Thyroid gland (tissue), 4 donors: ENCODE results near the gene SSH3.

Experiments used
- CTCF ChIP-seq, 6 experiments: fragments of 200-600 bp in 3 of 6; fragments of 450-650 bp in 3 of 6; sonication (generic) in 3 of 6; IDR thresholded peaks; one replicate each; pipeline ENCODE4 v1.5.1; 2016 to 2019; ENCODE audit warnings: antibody characterized with exemption in 6 of 6, mild to moderate bottlenecking in 2 of 6, inconsistent platforms in 1 of 6, moderate library complexity in 1 of 6
- POLR2A ChIP-seq, 2 donors: fragments of 450-650 bp; IDR thresholded peaks; one replicate each; pipeline ENCODE4 v1.6.1; 2017; ENCODE audit warnings: antibody characterized with exemption in 2 of 2, mild to moderate bottlenecking in 2 of 2, moderate library complexity in 1 of 2

DNA sequence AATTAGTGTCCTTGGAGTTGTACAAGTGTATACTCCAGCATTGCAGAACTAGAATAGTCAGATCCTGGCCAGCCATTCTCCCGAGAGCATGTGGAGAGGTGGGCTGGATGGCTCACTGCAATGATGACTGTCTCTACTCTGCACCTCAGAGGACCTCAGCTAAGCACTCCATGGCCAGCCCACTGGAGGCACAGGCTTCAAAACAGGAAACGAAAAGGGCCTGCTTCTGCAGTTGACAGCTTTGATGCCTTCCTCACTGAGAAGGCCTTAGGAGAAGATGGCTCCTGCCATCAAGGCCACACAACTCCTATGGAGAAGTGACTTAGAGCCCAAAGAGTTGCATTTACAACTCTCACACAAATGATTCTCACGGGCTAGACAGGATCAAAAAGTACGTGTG, 40.9 kb downstream of the SSH3 start:
- no peak for TF ChIP-seq CTCF (IDR thresholded peaks at IDR 0.05)
- no peak for TF ChIP-seq POLR2A (IDR thresholded peaks at IDR 0.05)
